Transverse colon (tissue), 4 donors: ENCODE results near the gene AKR1C4. TPM values are rescaled to one million over a fixed set of nuclear protein-coding genes. Genes with fewer than 3 reads are reported as not detected.
"Not testable (repeated sequence)": the region's sequence is repeated elsewhere in the genome, so short reads cannot be mapped to it uniquely, and the experiment has no call there.

Source experiments
- DNase-seq: peaks from one replicate; pipeline ENCODE4 v3.0.0-alpha.2; 2019
- H3K27ac ChIP-seq, 4 donors: fragments of 200-600 bp; sonication (generic); 2 replicates each; pipeline ENCODE4 v1.5.1; 2016 to 2018; ENCODE audit warnings: inconsistent platforms in 4 of 4
- H3K27me3 ChIP-seq: fragments of 200-600 bp; sonication (generic); 2 replicates; pipeline ENCODE4 v1.5.1; 2017; ENCODE audit warnings: inconsistent platforms
- H3K36me3 ChIP-seq, 4 donors: fragments of 200-600 bp; sonication (generic); 2 replicates each; pipeline ENCODE4 v1.5.1; 2017 to 2019; ENCODE audit warnings: inconsistent platforms in 4 of 4
- H3K4me1 ChIP-seq, 4 donors: fragments of 200-600 bp; sonication (generic); 2 replicates each; pipeline ENCODE4 v1.5.1; 2017 to 2020; ENCODE audit warnings: inconsistent platforms in 4 of 4
- H3K4me3 ChIP-seq, 4 donors: fragments of 200-600 bp; sonication (generic); 1 replicate in 1 of 4; 2 replicates in 3 of 4; pipeline versions ENCODE4 v1.5.1 to v1.6.1; 2017 to 2019; ENCODE audit warnings: inconsistent platforms in 4 of 4
- H3K9me3 ChIP-seq, 2 donors: fragments of 200-600 bp; sonication (generic); 2 replicates each; pipeline ENCODE4 v1.5.1; 2017 to 2019; ENCODE audit warnings: inconsistent platforms in 2 of 2
- CTCF ChIP-seq, 5 experiments: fragments of 200-600 bp in 3 of 5; fragments of 450-650 bp in 2 of 5; sonication (generic) in 3 of 5; IDR thresholded peaks; 1 replicate in 2 of 5; 2 replicates in 3 of 5; pipeline ENCODE4 v1.5.1; 2016 to 2017; ENCODE audit warnings: antibody characterized with exemption in 5 of 5, inconsistent platforms in 3 of 5, mild to moderate bottlenecking in 2 of 5, moderate library complexity in 1 of 5
- EP300 ChIP-seq: sonication (generic); formaldehyde crosslinking; IDR thresholded peaks from one replicate; pipeline ENCODE4 v1.6.1; 2017; ENCODE audit warnings: antibody characterized with exemption, low read depth
- POLR2A ChIP-seq: fragments of 450-650 bp; IDR thresholded peaks from one replicate; pipeline ENCODE4 v1.6.1; 2016; ENCODE audit warnings: antibody characterized with exemption, mild to moderate bottlenecking, moderate library complexity
- POLR2AphosphoS5 ChIP-seq, 3 donors: sonication (generic); formaldehyde crosslinking; IDR thresholded peaks; one replicate each; pipeline ENCODE4 v1.6.1; 2016; ENCODE audit warnings: antibody characterized with exemption in 3 of 3
- WGBS, 2 donors: methylation state at CpG; one replicate each; pipeline ENCODE4 v1.1.5; 2018; ENCODE audit warnings: low coverage in 1 of 2; 5-methylcytosine and 5-hydroxymethylcytosine counted together
- in situ Hi-C, 4 donors: fragments of 200-750 bp; cut with MboI; loops; one replicate each; pipeline versions ENCODE4 v1.15.0 to v1.15.1; 2017; ENCODE audit warnings: low sequenced_read_pairs in 3 of 4, low pct_ligation_motif_present in 1 of 4, low pct_unique_long_range_greater_than_20kb in 1 of 4
- intact Hi-C: fragments of 100-400 bp; cut with DNase I; formaldehyde crosslinking; loops from one replicate; pipeline ENCODE4 v1.15.1; 2023; ENCODE audit warnings: low total_unique reads
- total RNA-seq, 4 donors: library from RNA; depleted of rRNA; stranded (reverse); fragments of >200 nt; gene quantifications; one replicate each; pipeline ENCODE4 v1.1.0, GENCODE V29; 2016

The AKR1C4 gene
- total RNA-seq, 4 donors from 2014 or later = not detected

DNA sequence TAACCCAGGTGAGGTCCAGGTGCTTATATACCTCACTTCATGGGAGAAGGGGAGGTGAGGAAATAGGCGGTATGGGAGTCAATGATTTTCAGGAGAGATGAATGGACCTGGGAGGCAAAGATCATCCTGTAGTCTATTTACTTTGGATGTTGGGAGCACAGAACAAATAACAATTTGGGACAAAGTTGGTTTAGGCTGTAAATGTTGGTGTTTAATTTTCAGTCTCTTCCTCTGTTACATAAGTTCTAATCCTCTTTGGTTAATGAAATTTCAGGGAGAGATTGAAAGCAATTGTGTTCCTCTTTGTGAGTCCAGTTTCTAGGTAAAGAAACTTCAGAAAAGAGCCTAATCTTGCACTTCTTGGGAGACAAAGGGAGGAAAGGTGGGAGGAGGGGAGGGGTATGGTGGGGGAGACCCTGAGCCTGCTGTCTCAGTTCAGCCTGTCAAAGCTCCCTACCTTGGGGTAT lies 46.9 kb downstream of the AKR1C4 start:
- no peaks in the 10 kb centered on the region for H3K36me3 ChIP-seq
- H3K9me3 ChIP-seq = no peaks in the 10 kb centered on the region
- no peak overlapping the region for H3K27ac ChIP-seq
- WGBS, 2 donors = 84% methylated on average over 1 of the region's 1 CpG; no CpG with 5 or more reads in 1 of the 2 donors
- intact Hi-C loops = no loop called here
- TF ChIP-seq EP300 (no peak), POLR2A (no peak), CTCF (IDR thresholded peaks at IDR 0.05) (no peak), POLR2AphosphoS5 (IDR thresholded peaks at IDR 0.05) (no peak)
- H3K4me1 ChIP-seq = peaks cover 0 to 8% (median 0%) of the 10 kb centered on the region in 4 donors
- no peak overlapping the region for H3K4me3 ChIP-seq
- H3K27me3 ChIP-seq = no peaks in the 10 kb centered on the region
- DNase-seq = no peak
- in situ Hi-C loops = no loop called here

- WGBS, 2 donors = 57 to 74% methylated on average over 6 to 8 of the region's 8 CpGs
- in situ Hi-C loops = loop anchor here in 1 of 4 donors (5.0 kb wide), 1 partner anchor 40 kb away; no protein-coding TSS in a partner anchor
- DNase-seq = no peak
- Histone ChIP-seq H3K36me3 (no peaks in the 10 kb centered on the region), H3K27me3 (no peaks in the 10 kb centered on the region), H3K9me3 (no peaks in the 10 kb centered on the region), H3K4me1 (peaks cover 0 to 3% (median 0%) of the 10 kb centered on the region in 4 donors), H3K27ac (no peak overlapping the region), H3K4me3 (no peak overlapping the region)
- TF ChIP-seq POLR2A = no peak
- no peak for TF ChIP-seq POLR2AphosphoS5 (IDR thresholded peaks at IDR 0.05)
- TF ChIP-seq EP300 = no peak
- TF ChIP-seq CTCF (IDR thresholded peaks at IDR 0.05) = no peak
- intact Hi-C loops = no loop called here
Measured at GRCh38 chr10:5252177-5253037, 55.8 kb downstream of the AKR1C4 start.

GRCh38 chr10:5254488-5254887 lies 57.9 kb downstream of the AKR1C4 start:
- intact Hi-C loops = no loop called here
- no peak for TF ChIP-seq CTCF (IDR thresholded peaks at IDR 0.05)
- TF ChIP-seq POLR2A = no peak
- TF ChIP-seq POLR2AphosphoS5 (IDR thresholded peaks at IDR 0.05) = no peak
- no peak for TF ChIP-seq EP300
- WGBS, 2 donors = 45% methylated on average over 4 of the region's 4 CpGs; no CpG with 5 or more reads in 1 of the 2 donors
- peaks cover 0 to 3% (median 0%) of the 10 kb centered on the region in 4 donors for H3K4me1 ChIP-seq
- no peak overlapping the region for H3K4me3 ChIP-seq
- no peak for DNase-seq
- H3K27me3 ChIP-seq = no peaks in the 10 kb centered on the region
- no peaks in the 10 kb centered on the region for H3K9me3 ChIP-seq
- H3K36me3 ChIP-seq = no peaks in the 10 kb centered on the region
- in situ Hi-C loops = loop anchor here in 1 of 4 donors (5.0 kb wide), 1 partner anchor 38 kb away; no protein-coding TSS in a partner anchor
- H3K27ac ChIP-seq = no peak overlapping the region

DNA sequence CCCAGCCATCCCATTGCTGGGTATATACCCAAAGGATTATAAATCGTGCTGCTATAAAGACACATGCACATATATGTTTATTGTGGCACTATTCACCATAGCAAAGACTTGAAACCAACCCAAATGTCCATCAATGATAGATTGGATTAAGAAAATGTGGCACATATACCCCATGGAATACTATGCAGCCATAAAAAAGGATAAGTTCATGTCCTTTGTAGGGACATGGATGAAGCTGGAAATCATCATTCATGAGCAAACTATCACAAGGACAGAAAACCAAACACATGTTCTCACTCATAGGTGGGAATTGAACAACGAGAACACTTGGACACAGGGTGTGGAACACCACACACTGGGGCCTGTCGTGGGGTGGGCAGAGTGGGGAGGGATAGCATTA lies 61.1 kb downstream of the AKR1C4 start:
- H3K27me3 ChIP-seq, H3K36me3 ChIP-seq, DNase-seq, H3K4me3 ChIP-seq, H3K4me1 ChIP-seq, H3K9me3 ChIP-seq, intact Hi-C loops, in situ Hi-C loops, H3K27ac ChIP-seq: not testable (repeated sequence)
- 71% methylated on average over 3 of the region's 3 CpGs; no CpG with 5 or more reads in 1 of the 2 donors for WGBS, 2 donors
